ENCODE measurements around the gene PRKG2. TPM values are rescaled to one million over a fixed set of nuclear protein-coding genes. Genes with fewer than 3 reads are reported as not detected.

The PRKG2 gene
- total RNA-seq, 2 experiments from 2014 or later = 0.23 to 0.26 TPM

GRCh38 chr4:81211956-81212355, 3.1 kb downstream of the PRKG2 start:
- Mint-ChIP-seq H3K4me1 (ENCODE audit: low read depth) (peaks cover 10% of the 10 kb centered on the region), H3K36me3 (ENCODE audit: low read depth) (no peaks in the 10 kb centered on the region), H3K27me3 (ENCODE audit: low read depth) (peaks cover 30% of the 10 kb centered on the region), H3K9me3 (ENCODE audit: insufficient read depth) (no peaks in the 10 kb centered on the region), H3K4me3 (no peak overlapping the region), H3K27ac (no peak overlapping the region)
- CTCF ChIA-PET = no interaction called here
- POLR2A ChIA-PET = no interaction called here
- DNase-seq (no peak), ATAC-seq (no peak)

GRCh38 chr4:81207828-81208227, 7.2 kb downstream of the PRKG2 start:
- Mint-ChIP-seq H3K4me3 (no peak overlapping the region), H3K27ac (no peak overlapping the region), H3K9me3 (ENCODE audit: insufficient read depth) (no peaks in the 10 kb centered on the region), H3K4me1 (ENCODE audit: low read depth) (no peaks in the 10 kb centered on the region), H3K27me3 (ENCODE audit: low read depth) (peaks cover 11% of the 10 kb centered on the region), H3K36me3 (ENCODE audit: low read depth) (no peaks in the 10 kb centered on the region)
- no peak for ATAC-seq
- DNase-seq = no peak
- CTCF ChIA-PET = no interaction called here
- POLR2A ChIA-PET = no interaction called here

DNA sequence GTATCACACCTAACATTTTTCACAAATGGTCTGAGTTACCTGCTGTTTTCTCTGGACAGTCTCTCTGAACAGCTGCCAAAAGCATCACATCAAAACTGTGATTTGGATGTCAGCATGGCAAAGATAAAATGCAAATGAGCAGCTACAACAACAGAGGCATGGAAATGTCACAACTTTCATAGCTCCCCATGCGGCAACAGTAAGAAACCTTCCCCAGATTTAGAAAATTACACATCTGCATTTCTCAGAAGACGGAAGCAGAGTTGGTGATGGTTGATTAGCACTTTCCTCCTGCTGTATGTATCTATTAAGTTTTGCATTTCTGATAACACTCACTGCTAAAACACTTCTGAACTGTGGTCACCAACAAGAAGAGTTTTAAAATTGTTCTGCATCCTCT, 9.7 kb downstream of the PRKG2 start:
- H3K27me3 Mint-ChIP-seq (ENCODE audit: low read depth) = peaks cover 8% of the 10 kb centered on the region
- ATAC-seq = no peak
- ChIA-PET POLR2A (no interaction called here), CTCF (no interaction called here)
- H3K4me3 Mint-ChIP-seq = no peak overlapping the region
- H3K4me1 Mint-ChIP-seq (ENCODE audit: low read depth) = no peaks in the 10 kb centered on the region
- H3K27ac Mint-ChIP-seq = no peak overlapping the region
- no peaks in the 10 kb centered on the region for H3K9me3 Mint-ChIP-seq (ENCODE audit: insufficient read depth)
- no peak for DNase-seq
- no peaks in the 10 kb centered on the region for H3K36me3 Mint-ChIP-seq (ENCODE audit: low read depth)

- H3K4me3 Mint-ChIP-seq = no peak overlapping the region
Measured at GRCh38 chr4:81204571-81204970, 10.5 kb downstream of the PRKG2 start.

DNA sequence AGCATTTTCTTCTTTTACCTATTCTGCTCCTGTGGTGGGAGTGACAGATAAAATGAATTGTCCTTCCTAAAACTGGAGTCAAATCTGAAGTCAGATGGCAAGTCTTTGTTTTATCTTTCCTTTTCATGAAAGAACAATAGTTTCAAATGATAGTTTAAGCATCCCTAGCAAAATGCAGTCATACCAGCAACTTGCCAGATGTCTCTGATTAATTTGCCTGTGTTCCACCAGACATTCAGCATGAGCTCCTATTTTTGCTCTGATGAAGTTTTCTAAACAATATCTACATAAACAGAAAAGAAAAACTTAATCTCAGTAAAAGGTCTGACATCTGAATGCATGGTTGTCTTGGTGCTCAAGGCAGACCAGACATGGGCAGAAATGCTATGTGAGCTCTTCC, 15.2 kb downstream of the PRKG2 start:
- no peak for DNase-seq
- H3K27ac Mint-ChIP-seq = no peak overlapping the region
- no peak for ATAC-seq
- POLR2A ChIA-PET = no interaction called here
- H3K9me3 Mint-ChIP-seq (ENCODE audit: insufficient read depth) = no peaks in the 10 kb centered on the region
- CTCF ChIA-PET = no interaction called here
- peaks cover 2% of the 10 kb centered on the region for H3K27me3 Mint-ChIP-seq (ENCODE audit: low read depth)
- no peak overlapping the region for H3K4me3 Mint-ChIP-seq
- no peaks in the 10 kb centered on the region for H3K4me1 Mint-ChIP-seq (ENCODE audit: low read depth)
- H3K36me3 Mint-ChIP-seq (ENCODE audit: low read depth) = no peaks in the 10 kb centered on the region

More at GRCh38 chr4:81204571-81204970, 10.5 kb downstream of the PRKG2 start:
- no peaks in the 10 kb centered on the region for H3K36me3 Mint-ChIP-seq (ENCODE audit: low read depth)
- POLR2A ChIA-PET = no interaction called here
- CTCF ChIA-PET = no interaction called here
- no peak overlapping the region for H3K27ac Mint-ChIP-seq
- DNase-seq = no peak
- H3K9me3 Mint-ChIP-seq (ENCODE audit: insufficient read depth) = no peaks in the 10 kb centered on the region
- H3K4me1 Mint-ChIP-seq (ENCODE audit: low read depth) = no peaks in the 10 kb centered on the region
- peaks cover 4% of the 10 kb centered on the region for H3K27me3 Mint-ChIP-seq (ENCODE audit: low read depth)
- no peak for ATAC-seq

GRCh38 chr4:81198609-81199008, 16.4 kb downstream of the PRKG2 start:
- Mint-ChIP-seq H3K4me3 (no peak overlapping the region), H3K27ac (no peak overlapping the region), H3K4me1 (ENCODE audit: low read depth) (no peaks in the 10 kb centered on the region), H3K9me3 (ENCODE audit: insufficient read depth) (no peaks in the 10 kb centered on the region), H3K36me3 (ENCODE audit: low read depth) (no peaks in the 10 kb centered on the region), H3K27me3 (ENCODE audit: low read depth) (peaks cover 2% of the 10 kb centered on the region)
- ATAC-seq (no peak), DNase-seq (no peak)
- POLR2A ChIA-PET = no interaction called here
- CTCF ChIA-PET = no interaction called here

DNA sequence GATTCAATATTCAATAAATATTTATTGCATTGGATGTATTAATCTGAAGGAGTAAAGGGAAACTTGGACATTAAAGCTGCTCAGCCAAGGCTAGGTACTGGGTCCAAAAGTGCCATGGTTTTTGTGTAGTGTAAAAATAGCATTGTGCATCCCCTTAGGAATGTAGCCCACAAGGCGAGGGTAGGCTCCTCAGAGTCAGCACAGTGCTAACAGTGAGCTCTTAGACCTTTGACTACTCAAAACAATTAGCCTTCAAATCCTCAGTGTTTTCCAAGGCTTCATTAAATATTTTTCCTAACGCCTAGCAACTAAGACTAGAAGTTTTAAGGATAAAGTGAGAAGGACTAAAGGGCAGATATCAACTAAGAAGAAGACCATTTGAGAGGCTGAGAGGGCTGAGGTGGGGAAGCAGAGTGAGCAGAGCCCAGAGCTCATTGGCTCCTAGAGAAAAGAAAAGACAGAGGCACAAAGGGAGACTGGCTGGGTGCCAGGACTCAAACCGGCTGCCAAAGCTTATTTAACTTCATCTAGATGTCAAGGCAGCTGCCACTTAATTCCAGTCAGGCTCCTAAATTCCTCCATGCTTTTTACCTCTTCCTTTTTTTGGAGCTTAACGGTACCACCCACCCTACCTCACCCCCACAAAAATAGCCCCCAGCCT, 17.0 kb downstream of the PRKG2 start:
- no peak for DNase-seq
- no peak overlapping the region for H3K4me3 Mint-ChIP-seq
- H3K36me3 Mint-ChIP-seq (ENCODE audit: low read depth) = no peaks in the 10 kb centered on the region
- POLR2A ChIA-PET = no interaction called here
- CTCF ChIA-PET = no interaction called here
- H3K9me3 Mint-ChIP-seq (ENCODE audit: insufficient read depth) = no peaks in the 10 kb centered on the region
- no peak for ATAC-seq
- H3K4me1 Mint-ChIP-seq (ENCODE audit: low read depth) = no peaks in the 10 kb centered on the region
- peaks cover 2% of the 10 kb centered on the region for H3K27me3 Mint-ChIP-seq (ENCODE audit: low read depth)
- H3K27ac Mint-ChIP-seq = no peak overlapping the region

- no peak overlapping the region for H3K4me3 Mint-ChIP-seq
- no peaks in the 10 kb centered on the region for H3K36me3 Mint-ChIP-seq (ENCODE audit: low read depth)
- POLR2A ChIA-PET = no interaction called here
- peaks cover 2% of the 10 kb centered on the region for H3K27me3 Mint-ChIP-seq (ENCODE audit: low read depth)
- no peak for ATAC-seq
- CTCF ChIA-PET = no interaction called here
- no peaks in the 10 kb centered on the region for H3K9me3 Mint-ChIP-seq (ENCODE audit: insufficient read depth)
- no peak overlapping the region for H3K27ac Mint-ChIP-seq
- H3K4me1 Mint-ChIP-seq (ENCODE audit: low read depth) = no peaks in the 10 kb centered on the region
- no peak for DNase-seq
Measured at GRCh38 chr4:81196126-81196650, 18.8 kb downstream of the PRKG2 start.

- H3K4me3 Mint-ChIP-seq = no peak overlapping the region
- H3K27ac Mint-ChIP-seq = no peak overlapping the region
- ATAC-seq (no peak), DNase-seq (no peak)
- H3K4me1 Mint-ChIP-seq (ENCODE audit: low read depth) = no peaks in the 10 kb centered on the region
- ChIA-PET POLR2A (no interaction called here), CTCF (no interaction called here)
- no peaks in the 10 kb centered on the region for H3K36me3 Mint-ChIP-seq (ENCODE audit: low read depth)
- H3K27me3 Mint-ChIP-seq (ENCODE audit: low read depth) = peaks cover 2% of the 10 kb centered on the region
- H3K9me3 Mint-ChIP-seq (ENCODE audit: insufficient read depth) = no peaks in the 10 kb centered on the region
Measured at GRCh38 chr4:81195475-81195874, 19.5 kb downstream of the PRKG2 start.

GRCh38 chr4:81194286-81194685, 20.7 kb downstream of the PRKG2 start:
- ATAC-seq (no peak), DNase-seq (no peak)
- Mint-ChIP-seq H3K27me3 (ENCODE audit: low read depth) (peaks cover 2% of the 10 kb centered on the region), H3K4me1 (ENCODE audit: low read depth) (no peaks in the 10 kb centered on the region), H3K4me3 (no peak overlapping the region), H3K9me3 (ENCODE audit: insufficient read depth) (no peaks in the 10 kb centered on the region), H3K27ac (no peak overlapping the region), H3K36me3 (ENCODE audit: low read depth) (no peaks in the 10 kb centered on the region)
- ChIA-PET CTCF (no interaction called here), POLR2A (no interaction called here)

DNA sequence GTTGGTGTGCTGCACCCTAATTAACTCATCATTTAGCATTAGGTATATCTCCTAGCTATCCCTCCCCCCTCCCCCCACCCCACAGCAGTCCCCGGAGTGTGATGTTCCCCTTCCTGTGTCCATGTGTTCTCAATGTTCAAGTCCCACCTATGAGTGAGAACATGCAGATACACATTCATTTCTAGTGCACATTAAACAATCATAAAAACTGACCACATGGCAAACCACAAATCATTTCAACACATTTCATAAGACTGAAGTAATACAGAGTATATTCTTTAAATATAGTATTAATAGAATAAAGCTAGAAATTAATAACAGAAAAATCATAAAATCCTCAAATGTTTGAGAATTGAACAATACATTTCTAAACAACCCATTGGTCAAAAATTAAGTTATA, 34.1 kb downstream of the PRKG2 start:
- H3K9me3 Mint-ChIP-seq (ENCODE audit: insufficient read depth) = no peaks in the 10 kb centered on the region
- no peak overlapping the region for H3K27ac Mint-ChIP-seq
- no peaks in the 10 kb centered on the region for H3K36me3 Mint-ChIP-seq (ENCODE audit: low read depth)
- no peaks in the 10 kb centered on the region for H3K27me3 Mint-ChIP-seq (ENCODE audit: low read depth)
- DNase-seq (no peak), ATAC-seq (no peak)
- no peaks in the 10 kb centered on the region for H3K4me1 Mint-ChIP-seq (ENCODE audit: low read depth)
- ChIA-PET POLR2A (no interaction called here), CTCF (no interaction called here)
- H3K4me3 Mint-ChIP-seq = no peak overlapping the region

DNA sequence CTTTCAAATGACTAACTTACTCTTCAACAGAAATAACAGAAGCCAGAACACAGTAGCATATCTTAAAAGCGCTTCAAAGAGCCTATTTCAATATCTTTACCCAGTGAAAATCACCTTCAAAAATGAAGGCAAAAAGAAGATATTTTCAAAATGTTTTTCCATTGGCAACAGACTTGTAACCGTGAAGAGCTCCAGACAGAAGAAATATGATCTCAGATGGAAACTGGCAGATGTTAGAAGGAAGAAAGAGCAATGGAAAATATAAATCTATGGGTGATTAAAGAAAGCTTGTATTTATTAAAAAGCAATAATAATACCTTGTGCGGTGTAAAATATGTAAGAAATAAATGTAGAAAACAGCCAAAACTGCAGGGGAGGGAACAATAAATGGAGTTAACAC, 35.7 kb downstream of the PRKG2 start:
- POLR2A ChIA-PET = no interaction called here
- no peak overlapping the region for H3K27ac Mint-ChIP-seq
- no peaks in the 10 kb centered on the region for H3K27me3 Mint-ChIP-seq (ENCODE audit: low read depth)

GRCh38 chr4:81173213-81173612, 41.8 kb downstream of the PRKG2 start:
- Mint-ChIP-seq H3K27me3 (ENCODE audit: low read depth) (no peaks in the 10 kb centered on the region), H3K9me3 (ENCODE audit: insufficient read depth) (no peaks in the 10 kb centered on the region), H3K4me1 (ENCODE audit: low read depth) (no peaks in the 10 kb centered on the region), H3K27ac (no peak overlapping the region), H3K36me3 (ENCODE audit: low read depth) (no peaks in the 10 kb centered on the region), H3K4me3 (no peak overlapping the region)
- no peak for DNase-seq
- POLR2A ChIA-PET = no interaction called here
- CTCF ChIA-PET = no interaction called here
- ATAC-seq = no peak

More for the DNA sequence above, 35.7 kb downstream of the PRKG2 start:
- no peaks in the 10 kb centered on the region for H3K9me3 Mint-ChIP-seq (ENCODE audit: insufficient read depth)
- DNase-seq (no peak), ATAC-seq (no peak)
- H3K4me1 Mint-ChIP-seq (ENCODE audit: low read depth) = no peaks in the 10 kb centered on the region
- no peak overlapping the region for H3K4me3 Mint-ChIP-seq
- CTCF ChIA-PET = interaction anchor here (1.0 kb wide), 1 partner anchor 172 kb away, joined by 3 read pairs; no protein-coding TSS in a partner anchor
- H3K36me3 Mint-ChIP-seq (ENCODE audit: low read depth) = no peaks in the 10 kb centered on the region

Data from activated CD8-positive, alpha-beta T cell treated with anti-CD3 and anti-CD28 coated beads, Interleukin-2, amount 10 ng/mL, durations not matched to agents 7 days and 5 days (primary cell).